NK-92 (cell line): ENCODE measurements around the gene LAMC1.
"Not testable (repeated sequence)": the region's sequence is repeated elsewhere in the genome, so short reads cannot be mapped to it uniquely, and the experiment has no call there.

Experiments used
- DNase-seq: peaks from one replicate; lab custom pipeline; 2025; ENCODE audit not compliant: unreplicated experiment; lab: John Stamatoyannopoulos, UW

LAMC1 gene

DNA sequence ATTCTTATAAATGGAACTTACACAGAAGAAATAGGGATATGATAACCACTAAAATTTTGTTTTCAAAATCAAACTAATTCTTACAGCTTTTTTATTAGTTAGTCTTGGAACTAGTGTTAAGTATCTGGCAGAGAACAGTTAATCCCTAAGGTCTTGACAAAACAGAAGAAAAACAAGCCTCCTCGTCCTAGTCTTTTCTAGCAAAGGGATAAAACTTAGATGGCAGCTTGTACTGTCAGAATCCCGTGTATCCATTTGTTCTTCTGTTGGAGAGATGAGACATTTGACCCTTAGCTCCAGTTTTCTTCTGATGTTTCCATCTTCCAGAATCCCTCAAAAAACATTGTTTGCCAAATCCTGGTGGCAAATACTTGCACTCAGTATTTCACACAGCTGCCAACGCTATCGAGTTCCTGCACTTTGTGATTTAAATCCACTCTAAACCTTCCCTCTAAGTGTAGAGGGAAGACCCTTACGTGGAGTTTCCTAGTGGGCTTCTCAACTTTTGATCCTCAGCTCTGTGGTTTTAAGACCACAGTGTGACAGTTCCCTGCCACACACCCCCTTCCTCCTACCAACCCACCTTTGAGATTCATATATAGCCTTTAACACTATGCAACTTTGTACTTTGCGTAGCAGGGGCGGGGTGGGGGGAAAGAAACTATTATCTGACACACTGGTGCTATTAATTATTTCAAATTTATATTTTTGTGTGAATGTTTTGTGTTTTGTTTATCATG is 120.5 kb downstream of the LAMC1 start:
- no peak for DNase-seq

DNA sequence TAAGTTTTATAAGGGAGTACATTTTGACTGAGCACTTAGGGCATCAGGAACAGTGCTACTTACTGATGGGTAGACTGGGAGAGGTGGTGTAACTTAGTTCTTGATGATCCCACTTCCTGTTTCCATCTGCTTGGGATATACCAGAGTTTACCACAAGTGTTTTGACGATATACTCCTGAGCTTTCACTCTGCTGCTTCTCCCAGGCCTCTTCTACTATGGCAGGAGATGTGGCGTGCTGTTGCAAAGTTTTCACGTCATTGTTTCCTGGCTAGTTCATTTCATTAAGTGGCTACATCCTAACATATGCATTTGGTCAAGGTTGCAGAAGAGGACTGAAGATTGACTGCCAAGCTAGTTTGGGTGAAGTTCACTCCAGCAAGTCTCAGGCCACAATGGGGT is 121.5 kb downstream of the LAMC1 start:
- DNase-seq, result no peak

DNA sequence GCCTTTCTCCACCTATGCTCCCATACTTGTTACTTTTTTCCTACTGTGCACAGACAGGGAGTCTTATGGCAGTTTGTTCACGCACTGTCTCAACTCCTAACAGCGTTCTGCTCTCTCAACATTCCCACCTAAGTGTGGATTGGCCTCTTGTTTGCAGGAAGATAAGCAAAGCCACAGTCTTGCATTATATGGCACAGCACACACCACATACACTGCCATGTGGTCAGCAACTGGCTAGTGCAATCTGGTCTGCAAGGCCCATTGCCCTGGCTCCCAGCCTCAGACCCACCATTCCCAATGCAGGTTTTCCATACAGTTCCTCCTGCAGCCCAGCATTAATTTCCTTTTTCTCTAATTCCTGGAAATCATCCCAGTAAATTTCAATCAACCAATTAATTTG is 124.5 kb downstream of the LAMC1 start:
- no peak for DNase-seq

DNA sequence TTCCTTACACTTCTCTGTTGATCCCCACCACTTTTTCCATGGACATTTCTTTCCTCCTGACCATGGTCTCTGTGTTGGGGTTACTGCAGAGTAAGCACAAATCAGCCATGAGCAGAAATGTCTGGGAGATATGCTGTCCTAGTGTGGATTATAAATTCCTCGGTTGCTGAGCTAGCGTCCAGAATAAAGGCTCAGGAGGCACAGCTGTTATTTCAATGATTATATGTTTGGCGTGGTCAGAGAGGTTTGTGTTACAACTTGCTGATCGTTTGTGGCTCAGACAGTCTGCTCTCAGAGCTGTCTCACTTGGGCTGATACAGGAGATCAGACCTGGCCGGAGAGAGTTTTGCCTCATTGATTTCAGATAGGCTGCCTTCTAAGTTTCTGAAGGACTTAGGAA is 125.4 kb downstream of the LAMC1 start:
- no peak for DNase-seq

DNA sequence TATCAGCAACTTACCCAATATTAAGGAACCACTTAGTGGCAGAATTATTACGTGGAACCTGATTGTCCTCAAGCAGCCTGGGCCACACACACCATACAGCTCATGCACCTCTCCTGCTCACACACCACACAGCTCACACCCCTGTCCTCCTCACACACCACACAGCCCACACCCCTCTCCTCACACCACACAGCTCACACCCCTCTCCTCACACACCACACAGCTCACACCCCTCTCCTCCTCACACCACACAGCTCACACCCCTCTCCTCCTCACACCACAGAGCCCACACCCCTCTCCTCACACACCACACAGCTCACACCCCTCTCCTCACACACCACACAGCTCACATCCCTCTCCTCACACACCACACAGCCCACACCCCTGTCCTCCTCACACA is 126.1 kb downstream of the LAMC1 start:
- no peak for DNase-seq

DNA sequence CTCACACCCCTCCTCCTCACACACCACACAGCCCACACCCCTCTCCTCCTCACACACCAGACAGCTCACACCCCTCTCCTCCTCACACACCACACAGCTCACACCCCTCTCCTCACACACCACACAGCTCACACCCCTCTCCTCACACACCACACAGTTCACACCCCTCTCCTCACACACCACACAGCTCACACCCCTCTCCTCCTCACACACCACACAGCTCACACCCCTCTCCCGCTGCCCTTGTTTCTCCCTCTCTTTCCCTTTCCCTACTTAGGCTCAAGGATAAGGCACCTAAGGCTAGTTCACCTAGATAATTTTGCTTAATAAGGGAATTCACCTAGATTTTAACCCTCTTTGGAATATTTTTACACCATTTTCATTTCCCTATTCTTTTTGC is 126.8 kb downstream of the LAMC1 start:
- not testable (repeated sequence) for DNase-seq

DNA sequence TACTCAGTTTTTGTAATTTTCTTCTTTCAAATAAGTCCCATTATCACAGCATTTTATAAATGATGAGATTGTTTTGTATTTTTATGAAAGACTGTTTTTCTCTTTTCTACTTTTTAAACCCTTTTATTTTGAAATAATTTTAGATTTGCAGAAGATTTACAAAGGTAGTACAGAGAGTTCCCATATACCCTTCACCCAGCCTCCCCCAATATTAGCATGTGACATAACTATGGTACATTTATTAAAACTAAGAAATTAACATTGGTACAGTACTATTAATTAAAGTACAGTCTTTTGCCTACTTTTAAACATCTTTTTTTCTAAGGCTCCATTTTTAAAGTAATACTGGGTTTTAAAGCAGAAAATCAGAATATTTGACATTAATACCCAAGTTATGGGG is 127.2 kb downstream of the LAMC1 start:
- DNase-seq, result no peak

DNA sequence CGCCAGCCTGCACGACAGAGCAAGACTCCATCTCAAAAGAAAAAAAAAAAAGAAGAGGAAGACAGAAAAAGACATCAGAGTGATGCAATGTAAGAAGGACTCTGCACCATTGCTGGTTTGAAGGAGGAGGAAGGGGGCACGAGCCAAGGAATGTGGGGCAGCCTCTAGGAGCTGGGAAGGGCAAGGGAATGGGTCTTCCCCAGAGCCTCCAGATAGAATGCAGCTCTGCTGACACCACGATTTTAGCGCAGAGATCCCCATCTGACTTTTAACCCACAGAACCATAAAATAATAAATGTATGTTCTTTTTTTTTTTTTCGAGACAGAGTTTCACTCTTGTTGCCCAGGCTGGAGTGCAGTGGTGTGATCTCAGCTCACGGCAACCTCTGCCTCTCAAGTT is 129.0 kb downstream of the LAMC1 start:
- no peak for DNase-seq

DNA sequence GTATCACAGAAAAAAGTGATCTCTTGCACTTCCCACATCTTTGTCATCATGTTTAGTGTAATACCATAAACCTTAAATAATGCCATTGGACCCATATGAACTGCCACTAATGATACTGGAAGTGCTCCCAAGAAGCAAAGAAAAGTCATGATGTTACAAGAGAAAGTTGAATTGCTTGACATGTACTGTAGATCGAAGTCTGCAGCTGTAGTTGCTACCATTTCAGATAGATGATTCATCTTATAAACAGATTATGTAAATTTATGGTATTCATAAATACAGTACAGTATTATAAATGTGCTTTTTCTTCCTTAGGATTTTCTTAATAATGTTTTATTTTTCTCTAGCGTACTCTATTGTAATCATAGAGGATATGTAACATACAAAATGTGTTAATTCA is 132.7 kb downstream of the LAMC1 start:
- no peak for DNase-seq

DNA sequence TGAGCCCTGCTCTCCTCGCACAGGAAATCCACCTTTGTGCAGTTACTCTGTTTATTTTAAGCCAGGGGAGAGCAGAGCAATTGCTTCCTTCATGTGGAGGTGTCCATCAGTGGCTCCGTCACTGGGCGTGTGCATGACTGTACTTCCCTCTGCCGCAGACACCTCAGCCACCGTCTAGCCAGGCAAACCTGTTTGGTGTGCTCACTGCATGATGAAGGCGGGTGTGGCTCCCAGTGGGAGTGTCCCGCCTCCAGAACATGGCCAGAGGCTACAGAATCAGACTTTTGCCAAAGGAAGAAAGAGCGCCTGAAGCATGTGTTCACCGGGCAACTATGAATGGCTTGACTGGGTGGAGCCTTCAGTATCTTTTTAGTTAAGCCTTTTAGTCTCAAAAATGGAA is 136.7 kb downstream of the LAMC1 start:
- no peak for DNase-seq

DNA sequence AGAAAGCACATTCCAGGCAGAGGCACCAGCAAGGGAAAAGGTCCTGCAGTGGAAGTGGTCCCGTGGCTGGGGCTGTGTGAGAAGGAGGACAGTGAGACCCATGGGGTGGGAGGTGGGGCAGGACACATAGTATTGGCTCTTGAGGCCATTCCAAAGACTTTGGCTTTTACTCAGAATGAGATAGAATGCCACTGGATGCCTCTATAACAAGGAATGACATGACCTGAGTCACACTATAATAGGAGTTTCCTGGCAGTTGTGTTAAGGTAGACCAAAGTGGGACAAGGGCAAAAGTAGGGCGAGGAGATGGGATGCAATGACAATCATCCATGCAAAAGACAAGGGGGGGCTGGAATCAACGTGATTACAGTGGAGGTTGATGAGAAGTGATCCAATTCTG is 138.2 kb downstream of the LAMC1 start:
- no peak for DNase-seq

DNA sequence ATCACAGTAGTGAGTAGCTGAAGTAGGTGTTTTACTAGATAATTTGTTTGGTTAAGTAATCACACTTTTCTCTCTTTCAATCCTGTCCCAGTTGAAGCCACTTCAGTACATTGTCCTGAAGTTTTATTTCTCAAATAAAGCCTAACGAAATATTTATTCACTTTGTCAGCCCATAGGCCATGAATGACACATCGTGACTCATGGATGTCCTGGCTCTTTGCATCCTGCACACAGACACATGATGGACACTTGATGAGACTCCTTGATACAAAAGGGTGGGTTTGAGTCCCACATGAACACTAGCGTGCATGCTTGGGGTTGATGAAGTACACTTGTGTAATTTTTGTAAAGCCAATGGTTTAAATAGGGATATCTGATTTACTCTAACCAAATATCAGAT is 140.1 kb downstream of the LAMC1 start:
- no peak for DNase-seq

DNA sequence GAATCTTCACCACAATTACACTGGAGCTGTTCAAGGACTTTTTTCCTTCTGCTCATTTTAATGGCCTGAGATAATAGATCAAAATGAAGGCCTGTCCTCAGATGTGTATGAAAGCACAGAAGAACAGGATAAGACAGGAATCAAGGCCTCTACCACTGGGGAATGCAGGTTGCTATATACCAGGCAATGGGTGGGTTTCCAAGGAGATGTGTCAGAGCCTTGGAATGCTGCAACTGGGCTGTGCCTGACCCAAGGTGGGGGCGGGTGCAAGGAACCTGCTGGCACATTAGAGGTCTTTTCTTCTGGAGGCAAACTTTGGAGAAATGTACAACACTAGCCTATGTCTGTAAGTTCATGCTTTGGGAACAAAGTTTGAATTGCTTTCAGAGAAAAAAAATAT is 141.1 kb downstream of the LAMC1 start:
- no peak for DNase-seq

DNA sequence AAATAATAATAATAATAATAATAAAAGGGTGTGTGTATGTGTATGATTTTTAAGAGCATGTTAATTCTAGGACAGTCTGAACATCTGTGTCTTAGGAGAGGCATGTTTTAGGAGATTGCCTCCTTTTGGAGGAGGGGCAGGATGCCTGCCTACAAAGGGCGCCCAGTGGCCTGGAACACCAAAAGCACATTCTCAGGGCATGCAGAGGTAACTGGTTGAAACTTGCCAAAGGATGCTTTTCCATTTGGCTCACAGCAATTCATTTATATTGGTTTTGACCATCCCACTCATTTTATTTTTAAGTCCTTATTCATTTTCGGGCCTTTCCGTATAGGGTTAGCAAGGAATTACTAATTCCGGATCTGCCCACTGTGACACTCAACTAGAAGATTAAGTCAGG is 141.7 kb downstream of the LAMC1 start:
- DNase-seq, result no peak

DNA sequence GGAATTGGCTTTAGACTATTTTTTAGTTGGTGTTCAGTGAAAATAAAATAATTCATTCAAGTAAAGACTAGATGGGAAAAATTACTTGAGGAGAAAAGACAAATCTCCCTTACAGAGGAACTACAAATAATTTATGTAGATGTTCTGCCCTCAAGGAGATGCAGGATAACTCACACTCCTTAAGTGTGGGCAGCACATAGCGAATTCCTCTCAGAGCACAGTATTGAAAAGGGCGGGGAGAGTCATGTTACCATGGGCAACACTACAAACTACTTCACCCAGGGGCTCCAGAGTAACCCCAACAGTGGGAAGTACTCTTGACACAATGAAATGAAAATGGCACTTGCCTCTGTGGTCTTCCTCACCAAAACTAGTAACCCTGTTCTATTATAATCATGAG is 142.2 kb downstream of the LAMC1 start:
- DNase-seq, result no peak

DNA sequence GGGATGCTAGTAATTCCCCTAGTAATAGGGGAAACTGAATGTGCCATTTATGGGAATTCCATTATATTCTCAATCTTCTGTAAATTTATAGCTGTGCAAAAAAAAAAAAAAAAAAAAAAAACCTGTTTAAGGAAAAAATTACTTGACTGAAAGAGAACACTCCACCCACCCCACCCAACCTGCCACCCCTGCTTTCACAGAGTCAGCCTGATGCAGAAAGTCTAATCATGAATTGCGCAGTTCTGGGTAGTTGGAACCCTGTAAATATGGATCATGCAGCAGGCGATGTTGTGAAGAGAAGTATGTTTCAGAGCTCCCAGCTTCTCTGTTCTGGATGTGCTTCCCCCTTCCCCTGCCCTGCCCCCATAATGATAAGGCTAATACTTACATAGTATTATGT is 143.2 kb downstream of the LAMC1 start:
- DNase-seq, result no peak

DNA sequence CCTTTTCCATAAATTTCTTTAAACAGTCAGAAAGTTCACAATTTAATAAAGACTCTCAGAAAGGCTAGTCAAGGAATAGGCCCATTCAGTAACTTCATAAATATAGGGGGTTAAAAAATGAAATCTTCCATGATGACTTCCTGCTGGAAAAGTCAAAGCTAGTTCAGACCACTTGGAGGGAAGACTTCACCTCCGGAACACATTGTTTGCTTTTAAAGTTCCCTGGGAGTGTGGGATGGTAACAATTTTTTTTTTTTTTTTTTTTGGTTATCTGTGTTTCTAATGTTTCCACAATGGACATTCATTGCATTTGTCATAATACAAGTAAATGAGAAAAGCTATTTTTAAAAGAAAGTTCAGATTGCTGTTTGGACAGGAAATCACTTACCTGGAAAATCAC is 144.5 kb downstream of the LAMC1 start:
- DNase-seq, result no peak

DNA sequence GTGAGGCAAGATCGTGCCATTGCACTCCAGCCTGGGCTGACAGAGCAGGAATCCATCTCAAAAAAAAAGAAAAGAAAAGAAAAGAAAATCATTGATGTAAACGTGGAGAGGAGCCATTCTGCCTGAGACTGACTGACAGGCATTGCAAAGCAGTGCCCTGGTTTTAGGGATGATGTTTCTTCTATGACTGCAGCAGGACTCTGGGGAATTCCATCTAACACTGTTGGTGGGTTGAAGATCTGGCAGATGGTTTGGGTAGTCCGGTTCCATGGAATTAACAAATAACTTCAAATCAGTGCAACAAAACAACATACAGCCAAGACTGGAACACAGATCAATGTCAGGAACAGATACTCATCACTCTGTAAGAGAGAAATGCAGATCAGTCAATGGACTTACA is 145.1 kb downstream of the LAMC1 start:
- DNase-seq, result no peak

DNA sequence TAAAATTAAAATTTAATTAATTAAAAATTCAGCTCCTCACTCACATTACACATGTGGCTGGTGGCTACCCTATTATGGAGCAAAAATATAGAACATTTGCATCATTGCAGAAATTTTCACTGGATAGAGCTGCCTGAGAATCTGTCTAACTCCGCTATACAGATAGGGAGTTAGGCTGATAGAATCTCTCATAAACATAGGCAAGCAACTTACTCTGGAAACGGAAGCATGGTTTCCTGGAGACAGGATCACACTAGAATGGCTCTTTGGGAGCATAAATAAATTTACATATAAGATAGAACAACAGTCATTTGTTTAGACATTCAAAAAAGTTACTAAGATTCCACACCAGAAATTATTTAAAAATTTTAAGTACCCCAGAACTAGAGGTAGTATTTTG is 150.6 kb downstream of the LAMC1 start:
- DNase-seq, result no peak

DNA sequence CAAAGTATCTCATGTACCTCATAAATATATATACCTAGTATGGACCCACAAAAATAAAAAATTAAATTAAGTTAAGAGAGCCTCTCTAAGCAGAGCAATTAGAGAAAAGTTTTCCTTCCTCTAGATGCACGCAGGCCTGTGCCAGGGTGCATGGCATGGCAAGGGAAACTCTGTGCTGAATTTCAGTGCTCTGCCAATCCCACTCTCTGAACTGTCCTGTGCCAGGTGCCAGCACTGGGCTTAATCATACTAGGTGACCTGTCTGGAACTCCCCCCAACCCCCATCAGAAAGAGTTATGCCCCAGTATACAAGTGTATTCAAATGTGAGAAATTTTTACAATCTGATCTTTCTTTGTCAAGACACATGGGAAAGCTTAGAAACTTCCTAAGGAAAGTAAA is 152.4 kb downstream of the LAMC1 start:
- no peak for DNase-seq

DNA sequence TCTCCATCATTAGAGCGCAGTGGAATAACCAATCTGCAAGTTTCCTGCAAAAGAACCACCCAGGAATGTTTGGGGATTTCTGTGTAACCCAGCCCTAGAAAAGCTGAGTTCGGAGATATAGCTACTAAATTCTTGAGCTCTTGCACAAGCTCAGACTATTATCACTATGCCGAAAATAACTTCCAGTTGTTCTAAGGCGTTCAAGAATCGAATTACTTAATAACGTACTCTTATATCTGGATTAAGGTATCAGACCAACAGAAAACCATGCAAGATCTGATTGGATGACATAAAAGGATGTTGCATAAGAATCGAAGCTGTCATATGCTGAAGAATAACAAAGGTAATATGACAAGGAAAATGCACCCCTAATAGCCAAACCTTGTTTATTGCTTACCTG is 155.3 kb downstream of the LAMC1 start:
- no peak for DNase-seq

DNA sequence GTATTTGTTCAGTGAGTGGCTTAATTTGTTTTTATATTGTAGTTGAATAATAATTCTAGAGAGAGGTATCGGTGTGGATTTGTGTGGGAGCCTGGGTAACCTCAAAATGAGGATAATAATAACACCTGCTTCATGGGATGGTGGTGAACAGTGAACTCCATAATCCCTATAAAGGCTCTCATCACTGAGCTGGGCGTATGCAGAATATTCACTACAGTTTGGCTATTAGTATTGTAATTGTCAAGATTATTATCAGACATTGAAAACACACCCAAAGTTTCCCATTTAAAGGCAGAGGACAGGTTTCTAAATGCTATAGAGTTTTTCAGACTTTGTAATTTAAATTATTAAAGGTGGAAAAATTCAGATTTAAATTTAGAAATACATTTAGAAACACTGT is 155.8 kb downstream of the LAMC1 start:
- DNase-seq, result no peak

DNA sequence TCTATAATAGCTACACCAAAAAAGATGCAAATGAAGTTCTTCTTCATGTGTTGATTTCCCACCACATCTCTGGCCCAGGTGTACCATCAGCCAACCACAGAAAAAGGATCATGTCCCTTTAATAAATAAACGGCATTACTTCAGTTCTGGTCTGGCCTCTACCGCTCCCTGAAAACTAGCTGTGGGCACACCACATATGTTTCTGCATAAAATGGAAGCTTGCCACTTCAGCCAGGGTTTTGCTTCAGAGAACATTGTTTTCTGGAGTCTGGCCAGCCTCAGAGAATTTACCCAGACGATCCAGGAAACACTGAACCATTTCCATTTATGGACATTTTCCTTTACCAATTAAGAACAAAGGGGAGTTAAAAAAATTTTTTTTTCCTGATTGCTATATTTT is 157.0 kb downstream of the LAMC1 start:
- no peak for DNase-seq

DNA sequence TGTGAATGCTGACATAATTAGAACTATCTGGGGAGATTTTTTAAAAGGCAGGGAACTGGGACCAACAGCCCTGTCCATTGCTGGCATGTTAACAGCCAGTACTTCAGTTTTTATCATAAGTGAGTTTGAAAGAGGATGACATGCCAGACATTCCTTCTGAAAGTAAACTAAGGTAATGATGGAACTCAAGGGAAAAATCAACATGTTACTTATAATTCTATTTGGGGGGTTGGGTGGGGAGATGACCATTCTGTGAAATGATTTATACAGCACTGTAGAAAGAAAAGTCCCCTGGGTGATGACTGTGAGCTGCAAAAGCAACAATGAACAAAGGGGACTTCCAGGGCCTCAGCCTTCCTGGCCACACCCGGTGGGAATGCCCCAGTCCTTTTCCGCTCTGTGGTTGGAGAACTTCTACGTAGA is 157.4 kb downstream of the LAMC1 start:
- DNase-seq, result no peak
